ENCODE results near the gene IRF4. TPM values are rescaled to one million over a fixed set of nuclear protein-coding genes. Genes with fewer than 3 reads are reported as not detected.

IRF4 gene
- total and polyA plus RNA-seq, 11 donors, result 0.08 to 4.4 (median 0.30) TPM; not detected in 1

DNA sequence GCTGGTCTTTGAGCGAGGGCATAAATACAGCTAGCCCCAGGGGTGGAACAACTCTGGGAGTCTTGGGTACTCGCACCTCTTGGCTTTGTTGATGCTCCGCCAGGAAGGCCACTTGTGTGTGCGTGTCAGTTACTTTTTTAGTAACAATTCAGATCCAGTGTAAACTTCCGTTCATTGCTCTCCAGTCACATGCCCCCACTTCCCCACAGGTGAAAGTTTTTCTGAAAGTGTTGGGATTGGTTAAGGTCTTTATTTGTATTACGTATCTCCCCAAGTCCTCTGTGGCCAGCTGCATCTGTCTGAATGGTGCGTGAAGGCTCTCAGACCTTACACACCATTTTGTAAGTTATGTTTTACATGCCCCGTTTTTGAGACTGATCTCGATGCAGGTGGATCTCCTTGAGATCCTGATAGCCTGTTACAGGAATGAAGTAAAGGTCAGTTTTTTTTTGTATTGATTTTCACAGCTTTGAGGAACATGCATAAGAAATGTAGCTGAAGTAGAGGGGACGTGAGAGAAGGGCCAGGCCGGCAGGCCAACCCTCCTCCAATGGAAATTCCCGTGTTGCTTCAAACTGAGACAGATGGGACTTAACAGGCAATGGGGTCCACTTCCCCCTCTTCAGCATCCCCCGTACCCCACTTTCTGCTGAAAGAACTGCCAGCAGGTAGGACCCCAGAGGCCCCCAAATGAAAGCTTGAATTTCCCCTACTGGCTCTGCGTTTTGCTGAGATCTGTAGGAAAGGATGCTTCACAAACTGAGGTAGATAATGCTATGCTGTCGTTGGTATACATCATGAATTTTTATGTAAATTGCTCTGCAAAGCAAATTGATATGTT, 19.2 kb downstream of the IRF4 start:
- TF ChIP-seq, protein P1, sequence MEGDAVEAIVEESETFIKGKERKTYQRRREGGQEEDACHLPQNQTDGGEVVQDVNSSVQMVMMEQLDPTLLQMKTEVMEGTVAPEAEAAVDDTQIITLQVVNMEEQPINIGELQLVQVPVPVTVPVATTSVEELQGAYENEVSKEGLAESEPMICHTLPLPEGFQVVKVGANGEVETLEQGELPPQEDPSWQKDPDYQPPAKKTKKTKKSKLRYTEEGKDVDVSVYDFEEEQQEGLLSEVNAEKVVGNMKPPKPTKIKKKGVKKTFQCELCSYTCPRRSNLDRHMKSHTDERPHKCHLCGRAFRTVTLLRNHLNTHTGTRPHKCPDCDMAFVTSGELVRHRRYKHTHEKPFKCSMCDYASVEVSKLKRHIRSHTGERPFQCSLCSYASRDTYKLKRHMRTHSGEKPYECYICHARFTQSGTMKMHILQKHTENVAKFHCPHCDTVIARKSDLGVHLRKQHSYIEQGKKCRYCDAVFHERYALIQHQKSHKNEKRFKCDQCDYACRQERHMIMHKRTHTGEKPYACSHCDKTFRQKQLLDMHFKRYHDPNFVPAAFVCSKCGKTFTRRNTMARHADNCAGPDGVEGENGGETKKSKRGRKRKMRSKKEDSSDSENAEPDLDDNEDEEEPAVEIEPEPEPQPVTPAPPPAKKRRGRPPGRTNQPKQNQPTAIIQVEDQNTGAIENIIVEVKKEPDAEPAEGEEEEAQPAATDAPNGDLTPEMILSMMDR (IDR thresholded peaks at IDR 0.05), result no peak
- TF ChIP-seq POLR2A (IDR thresholded peaks at IDR 0.05), result no peak
- intact Hi-C loops (cut with DNase I), result loop anchor here in 1 of 10 donors (10.0 kb wide), 1 partner anchor 196 kb away; no protein-coding TSS in a partner anchor
- peaks cover 0 to 11% (median 0%) of the 10 kb centered on the region in 12 donors for H3K4me1 ChIP-seq
- ATAC-seq (no peak), DNase-seq (no peak)
- H3K36me3 ChIP-seq, result no peaks in the 10 kb centered on the region
- no peak overlapping the region for H3K4me3 ChIP-seq
- WGBS, 4 donors, result 74 to 84% (median 82%) methylated on average over 15 of the region's 15 CpGs
- H3K27me3 ChIP-seq, result peaks cover 0 to 29% (median 0%) of the 10 kb centered on the region in 9 donors
- no peak overlapping the region for H3K27ac ChIP-seq
- H3K9me3 ChIP-seq, result peaks cover 0 to 18% (median 14%) of the 10 kb centered on the region in 12 donors

DNA sequence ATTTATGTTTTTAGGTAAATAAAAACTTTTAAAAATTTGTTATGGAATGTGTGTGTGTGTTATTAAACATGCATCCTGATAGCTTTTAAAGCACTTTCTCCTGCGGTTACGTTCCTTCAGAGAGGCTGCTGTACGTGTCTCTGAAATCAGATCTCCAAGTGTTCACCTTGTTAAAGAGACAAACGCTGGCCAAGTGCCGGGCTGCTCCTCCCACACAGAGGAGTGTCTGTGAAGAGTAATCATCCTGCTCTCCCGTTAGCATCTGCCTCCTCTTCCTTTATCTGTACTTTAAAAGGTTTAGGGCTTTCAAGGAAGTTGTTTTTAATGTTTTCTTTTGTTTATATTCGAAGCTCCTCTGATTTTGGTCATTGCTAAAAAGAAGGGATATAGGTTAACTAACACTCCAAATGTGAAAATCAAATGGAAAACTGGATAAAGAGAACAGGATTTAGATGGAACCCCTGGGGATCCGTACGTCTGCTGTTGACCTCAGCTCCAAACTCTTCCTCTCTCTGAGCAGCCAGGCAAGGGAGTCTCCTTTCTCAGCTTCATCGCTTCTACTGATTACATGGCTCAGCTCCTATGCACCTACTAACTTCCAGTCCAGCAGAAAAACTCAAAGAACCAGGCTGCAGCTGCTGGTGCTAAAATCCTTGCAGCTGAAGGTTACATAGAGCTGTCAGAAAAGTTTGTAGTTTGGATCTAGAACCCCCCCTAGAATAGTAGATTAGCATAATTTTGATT, 20.0 kb downstream of the IRF4 start:
- H3K4me1 ChIP-seq, result peaks cover 0 to 11% (median 0%) of the 10 kb centered on the region in 12 donors
- DNase-seq (no peak), ATAC-seq (no peak)
- peaks cover 0 to 26% (median 17%) of the 10 kb centered on the region in 12 donors for H3K9me3 ChIP-seq
- intact Hi-C loops (cut with DNase I), result loop anchor here in 1 of 10 donors (10.0 kb wide), 1 partner anchor 197 kb away; no protein-coding TSS in a partner anchor
- WGBS, 4 donors, result 37 to 49% (median 45%) methylated on average over 10 of the region's 10 CpGs
- TF ChIP-seq, protein P1 (IDR thresholded peaks at IDR 0.05), result no peak
- no peak for TF ChIP-seq POLR2A (IDR thresholded peaks at IDR 0.05)
- no peak overlapping the region for H3K27ac ChIP-seq
- peaks cover 0 to 23% (median 0%) of the 10 kb centered on the region in 9 donors for H3K27me3 ChIP-seq
- H3K4me3 ChIP-seq, result no peak overlapping the region
- H3K36me3 ChIP-seq, result no peaks in the 10 kb centered on the region

DNA sequence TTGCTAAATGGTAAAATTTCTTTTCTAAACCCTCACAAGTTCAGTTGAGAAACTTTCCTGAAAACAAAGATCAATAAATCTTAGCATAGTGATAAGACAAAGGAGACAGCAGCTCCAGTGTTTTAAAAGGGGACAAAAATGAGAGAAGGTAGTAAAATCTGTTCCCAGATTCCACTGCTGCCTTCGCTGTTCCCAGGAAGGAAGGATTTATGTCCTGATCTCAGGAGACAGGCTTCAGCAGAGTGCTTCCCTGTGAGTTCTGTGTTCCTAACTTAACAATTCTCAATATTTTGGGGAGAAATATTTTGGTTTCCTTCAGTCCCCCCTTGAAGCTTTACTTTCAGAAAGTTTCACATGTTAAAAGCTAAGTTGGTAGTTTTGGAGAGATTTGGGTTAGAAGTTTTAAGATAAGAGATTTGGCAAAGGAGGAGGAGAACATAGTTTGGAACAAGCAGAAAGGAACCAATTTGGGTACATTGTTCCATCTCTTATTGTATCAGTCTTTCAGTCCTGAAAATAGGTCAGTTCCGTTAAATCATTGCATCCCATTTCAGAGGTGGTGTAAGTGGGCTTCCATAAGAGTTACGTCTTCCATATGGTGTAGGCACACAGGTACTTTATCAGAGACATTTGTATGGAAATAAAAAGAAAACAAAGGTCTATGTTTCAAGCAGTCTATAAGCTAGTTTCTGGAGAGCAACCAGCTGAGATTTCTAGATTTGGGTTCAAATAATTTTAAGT, 20.8 kb downstream of the IRF4 start:
- intact Hi-C loops (cut with DNase I), result loop anchor here in 1 of 10 donors (10.0 kb wide), 1 partner anchor 198 kb away; no protein-coding TSS in a partner anchor
- Histone ChIP-seq H3K9me3 (peaks cover 0 to 32% (median 17%) of the 10 kb centered on the region in 12 donors), H3K4me1 (peaks cover 0 to 11% (median 0%) of the 10 kb centered on the region in 12 donors), H3K27ac (no peak overlapping the region), H3K36me3 (no peaks in the 10 kb centered on the region), H3K27me3 (peaks cover 0 to 23% (median 0%) of the 10 kb centered on the region in 9 donors), H3K4me3 (no peak overlapping the region)
- TF ChIP-seq, protein P1 (IDR thresholded peaks at IDR 0.05), result no peak
- no peak for TF ChIP-seq POLR2A (IDR thresholded peaks at IDR 0.05)
- ATAC-seq, result no peak
- no peak for DNase-seq
- 82 to 88% (median 87%) methylated on average over 3 of the region's 3 CpGs for WGBS, 4 donors
